Activated T-cell treated with anti-CD3 and anti-CD28 coated beads for 4 hours (primary cell): Measurements from ENCODE around the gene CYRIA.

Experiments
- DNase-seq: peaks from one replicate; pipeline ENCODE4 v3.0.0-alpha.2; 2020

Gene CYRIA

GRCh38 chr2:16649353-16650286 is 16.0 kb downstream of the CYRIA start:
- no peak for DNase-seq

GRCh38 chr2:16647992-16648617 is 17.5 kb downstream of the CYRIA start:
- DNase-seq: no peak

GRCh38 chr2:16645775-16646559 is 19.7 kb downstream of the CYRIA start:
- no peak for DNase-seq

GRCh38 chr2:16645088-16645487 is 20.5 kb downstream of the CYRIA start:
- no peak for DNase-seq

GRCh38 chr2:16644221-16644925 is 21.3 kb downstream of the CYRIA start:
- DNase-seq: no peak

- DNase-seq: no peak
Observed at GRCh38 chr2:16643099-16643498, 22.5 kb downstream of the CYRIA start.

GRCh38 chr2:16642088-16642487 is 23.5 kb downstream of the CYRIA start:
- no peak for DNase-seq

GRCh38 chr2:16641509-16641908 is 24.1 kb downstream of the CYRIA start:
- DNase-seq: no peak

GRCh38 chr2:16640867-16641266 is 24.8 kb downstream of the CYRIA start:
- DNase-seq: no peak

GRCh38 chr2:16640001-16640700 is 25.5 kb downstream of the CYRIA start:
- no peak for DNase-seq

GRCh38 chr2:16639431-16639830 is 26.2 kb downstream of the CYRIA start:
- DNase-seq: no peak

- DNase-seq: no peak
Observed at GRCh38 chr2:16638946-16639345, 26.7 kb downstream of the CYRIA start.

GRCh38 chr2:16637304-16637703 is 28.3 kb downstream of the CYRIA start:
- no peak for DNase-seq

- DNase-seq: no peak
Observed at GRCh38 chr2:16635791-16636699, 29.6 kb downstream of the CYRIA start.

GRCh38 chr2:16633621-16634430 is 31.8 kb downstream of the CYRIA start:
- DNase-seq: no peak

GRCh38 chr2:16632598-16632997 is 33.0 kb downstream of the CYRIA start:
- no peak for DNase-seq

- no peak for DNase-seq
Observed at GRCh38 chr2:16630463-16630862, 35.2 kb downstream of the CYRIA start.

- DNase-seq: no peak
Observed at GRCh38 chr2:16629770-16630169, 35.9 kb downstream of the CYRIA start.

GRCh38 chr2:16629044-16629443 is 36.6 kb downstream of the CYRIA start:
- no peak for DNase-seq

GRCh38 chr2:16628314-16628713 is 37.3 kb downstream of the CYRIA start:
- no peak for DNase-seq
